ENCODE measurements around the gene ABCA4.

ABCA4 gene

GRCh38 chr1:94056996-94057395, 64.0 kb downstream of the ABCA4 start:
- Histone ChIP-seq H3K9me2 (replicated peaks; ENCODE audit: low read depth, low read length) (no peaks in the 10 kb centered on the region), H3K4me3 (ENCODE audit: low read length, poor library complexity, severe bottlenecking) (no peak overlapping the region), H3K4me1 (ENCODE audit: insufficient read depth, low read length, poor library complexity, severe bottlenecking) (peaks cover 6% of the 10 kb centered on the region), H2AFZ (ENCODE audit: low read length) (no peak overlapping the region), H3K9ac (ENCODE audit: low read depth, low read length, poor library complexity, severe bottlenecking) (no peak overlapping the region), H3K79me2 (ENCODE audit: insufficient read depth, low read length) (no peaks in the 10 kb centered on the region), H4K20me1 (ENCODE audit: insufficient read depth, low read length, poor library complexity, severe bottlenecking) (no peaks in the 10 kb centered on the region), H3K36me3 (ENCODE audit: insufficient read depth, low read length) (no peaks in the 10 kb centered on the region), H3K27me3 (ENCODE audit: insufficient read depth, low read length, poor library complexity, severe bottlenecking) (no peaks in the 10 kb centered on the region), H3F3A (ENCODE audit: low read depth) (no peaks in the 10 kb centered on the region), H3K4me2 (ENCODE audit: low read depth, low read length, poor library complexity, severe bottlenecking) (no peak overlapping the region), H3K9me3 (ENCODE audit: insufficient read depth, low read depth, low read length) (no peaks in the 10 kb centered on the region)
- TF ChIP-seq EZH2phosphoT487 (IDR thresholded peaks at IDR 0.05; ENCODE audit: borderline replicate concordance), result no peak
- no peak for TF ChIP-seq CTCF (conservative IDR thresholded peaks at IDR 0.05; ENCODE audit: low read length)

GRCh38 chr1:94056171-94056570, 64.8 kb downstream of the ABCA4 start:
- Histone ChIP-seq H3K4me3 (ENCODE audit: low read length, poor library complexity, severe bottlenecking) (no peak overlapping the region), H3K4me2 (ENCODE audit: low read depth, low read length, poor library complexity, severe bottlenecking) (no peak overlapping the region), H3K9me2 (replicated peaks; ENCODE audit: low read depth, low read length) (no peaks in the 10 kb centered on the region), H3F3A (ENCODE audit: low read depth) (no peaks in the 10 kb centered on the region), H3K9ac (ENCODE audit: low read depth, low read length, poor library complexity, severe bottlenecking) (no peak overlapping the region), H2AFZ (ENCODE audit: low read length) (no peak overlapping the region), H3K79me2 (ENCODE audit: insufficient read depth, low read length) (no peaks in the 10 kb centered on the region), H3K9me3 (ENCODE audit: insufficient read depth, low read depth, low read length) (no peaks in the 10 kb centered on the region), H4K20me1 (ENCODE audit: insufficient read depth, low read length, poor library complexity, severe bottlenecking) (no peaks in the 10 kb centered on the region), H3K27me3 (ENCODE audit: insufficient read depth, low read length, poor library complexity, severe bottlenecking) (no peaks in the 10 kb centered on the region), H3K36me3 (ENCODE audit: insufficient read depth, low read length) (no peaks in the 10 kb centered on the region), H3K4me1 (ENCODE audit: insufficient read depth, low read length, poor library complexity, severe bottlenecking) (no peaks in the 10 kb centered on the region)
- TF ChIP-seq EZH2phosphoT487 (IDR thresholded peaks at IDR 0.05; ENCODE audit: borderline replicate concordance), result no peak
- no peak for TF ChIP-seq CTCF (conservative IDR thresholded peaks at IDR 0.05; ENCODE audit: low read length)

GRCh38 chr1:94055459-94056122, 65.4 kb downstream of the ABCA4 start:
- Histone ChIP-seq H2AFZ (ENCODE audit: low read length) (no peak overlapping the region), H3K27me3 (ENCODE audit: insufficient read depth, low read length, poor library complexity, severe bottlenecking) (no peaks in the 10 kb centered on the region), H3K4me3 (ENCODE audit: low read length, poor library complexity, severe bottlenecking) (no peak overlapping the region), H3K9me2 (replicated peaks; ENCODE audit: low read depth, low read length) (no peaks in the 10 kb centered on the region), H3K4me2 (ENCODE audit: low read depth, low read length, poor library complexity, severe bottlenecking) (no peak overlapping the region), H3K79me2 (ENCODE audit: insufficient read depth, low read length) (no peaks in the 10 kb centered on the region), H3F3A (ENCODE audit: low read depth) (no peaks in the 10 kb centered on the region), H3K9me3 (ENCODE audit: insufficient read depth, low read depth, low read length) (no peaks in the 10 kb centered on the region), H3K9ac (ENCODE audit: low read depth, low read length, poor library complexity, severe bottlenecking) (no peak overlapping the region), H3K36me3 (ENCODE audit: insufficient read depth, low read length) (no peaks in the 10 kb centered on the region), H3K4me1 (ENCODE audit: insufficient read depth, low read length, poor library complexity, severe bottlenecking) (no peaks in the 10 kb centered on the region), H4K20me1 (ENCODE audit: insufficient read depth, low read length, poor library complexity, severe bottlenecking) (no peaks in the 10 kb centered on the region)
- no peak for TF ChIP-seq CTCF (conservative IDR thresholded peaks at IDR 0.05; ENCODE audit: low read length)
- no peak for TF ChIP-seq EZH2phosphoT487 (IDR thresholded peaks at IDR 0.05; ENCODE audit: borderline replicate concordance)

Data from Loucy (cell line).